ENCODE results near the gene NKIRAS2.

Gene NKIRAS2

DNA sequence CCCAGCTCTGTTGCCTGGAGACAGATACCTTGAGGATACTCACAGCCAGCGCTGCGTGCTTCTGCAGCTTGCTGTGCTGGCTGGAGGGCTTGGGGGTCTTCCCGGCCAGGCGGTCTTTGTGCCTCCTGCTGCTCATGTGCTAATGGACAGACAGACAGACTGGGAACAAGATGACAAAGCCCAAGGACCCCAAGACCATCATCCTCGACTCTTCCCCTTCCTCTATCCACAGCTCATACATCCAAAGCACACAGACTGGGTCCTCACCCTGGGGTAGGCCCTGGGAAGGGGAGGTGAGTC is 7.7 kb downstream of the NKIRAS2 start:
- DNase-seq (ENCODE audit: low read depth), result no peak

DNA sequence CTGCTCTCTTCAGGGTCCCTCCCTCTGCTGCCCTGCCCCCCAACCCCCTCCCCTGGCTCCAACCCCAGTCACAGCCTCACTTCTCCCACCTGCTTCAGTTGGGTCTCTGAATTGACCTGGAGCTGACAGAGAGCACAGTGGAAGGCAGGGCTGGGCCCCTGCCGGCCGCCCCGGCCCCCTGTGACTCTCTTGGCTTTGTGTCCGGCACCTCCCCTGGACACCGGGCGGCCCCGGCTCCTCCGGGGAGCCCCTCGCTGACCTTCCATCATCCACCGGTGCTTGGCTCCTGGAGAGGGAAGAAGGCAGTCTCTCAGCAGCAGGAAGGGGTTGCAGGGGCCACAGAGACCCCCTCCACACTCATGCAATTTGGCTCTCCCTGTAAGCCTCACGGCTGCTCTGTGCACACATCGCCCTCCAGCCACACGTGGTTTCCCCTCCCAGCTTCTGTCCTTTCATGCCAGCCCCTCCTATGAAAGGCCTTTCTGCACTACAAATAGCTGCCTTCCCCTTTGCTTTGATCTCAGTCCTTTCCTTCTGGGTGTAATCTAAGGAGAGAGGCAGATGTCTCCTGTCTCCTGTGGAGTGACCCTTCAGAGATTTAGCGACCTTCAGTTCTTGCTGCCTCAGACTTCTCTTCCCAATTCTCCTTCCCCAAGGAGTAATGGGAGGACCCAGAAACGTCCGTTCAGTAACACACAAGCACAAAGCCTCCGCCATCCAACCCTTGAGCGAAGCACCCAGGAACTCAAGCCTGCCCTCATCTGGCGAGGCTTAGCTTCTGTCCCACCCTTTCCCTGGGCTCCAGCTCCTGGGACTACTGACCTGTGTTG is 8.3 kb downstream of the NKIRAS2 start:
- no peak for DNase-seq (ENCODE audit: low read depth)

DNA sequence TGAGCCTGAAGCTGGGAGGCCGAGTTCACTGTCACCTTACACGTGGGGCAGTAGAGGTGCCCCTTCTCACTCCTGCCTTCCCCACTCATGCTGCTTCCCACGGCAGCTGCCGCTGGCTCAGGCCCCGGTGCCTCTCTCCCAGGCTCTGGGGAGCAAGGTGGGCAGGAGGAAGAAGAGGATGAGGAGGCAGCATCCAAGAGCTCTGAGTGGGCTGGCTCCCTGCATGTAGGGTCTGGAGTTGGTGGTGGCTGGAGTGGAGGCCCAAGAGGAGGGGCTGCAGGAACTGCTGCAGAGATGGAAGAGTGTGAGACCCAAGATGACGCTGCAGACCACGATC is 8.9 kb downstream of the NKIRAS2 start:
- no peak for DNase-seq (ENCODE audit: low read depth)

DNA sequence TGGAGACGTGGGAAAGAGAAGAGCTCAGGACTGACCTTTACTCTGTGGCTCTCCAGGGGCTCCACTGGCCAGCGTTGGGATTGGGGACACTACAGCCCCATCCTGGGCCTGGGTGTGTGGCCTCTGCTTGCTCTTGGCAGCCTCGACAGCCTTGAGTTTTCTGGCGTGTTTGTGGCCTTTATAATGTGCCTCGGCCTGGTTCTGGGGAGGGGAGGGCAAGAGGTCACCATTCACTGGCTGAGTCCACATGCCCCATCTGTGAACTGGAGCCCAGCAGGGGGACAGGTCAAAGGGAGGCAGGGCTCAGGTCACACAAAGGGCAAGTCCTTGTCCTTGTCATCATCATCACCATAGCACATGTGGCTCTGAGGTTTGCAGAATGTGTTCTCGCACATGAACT is 11.7 kb downstream of the NKIRAS2 start:
- DNase-seq (ENCODE audit: low read depth), result no peak

DNA sequence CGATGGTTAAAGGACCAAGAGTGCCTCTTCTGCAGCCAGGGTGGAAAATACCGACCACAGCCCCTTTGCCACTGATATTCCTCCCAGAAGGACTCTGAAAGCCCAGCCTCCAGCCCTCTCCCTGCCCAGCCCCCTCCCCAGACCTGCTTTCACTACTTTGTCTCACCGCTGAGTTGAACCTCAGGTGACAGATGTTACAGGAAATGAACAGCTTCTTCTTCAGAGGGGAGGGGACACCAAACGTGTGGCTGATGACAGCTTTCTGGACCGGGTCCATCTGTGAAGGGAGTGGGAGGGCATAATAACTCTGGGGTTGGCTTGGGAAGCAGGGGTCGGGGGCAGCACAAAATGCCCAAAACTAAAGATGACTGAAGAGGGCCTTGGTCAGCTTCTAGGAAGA is 14.2 kb downstream of the NKIRAS2 start:
- no peak for DNase-seq (ENCODE audit: low read depth)

DNA sequence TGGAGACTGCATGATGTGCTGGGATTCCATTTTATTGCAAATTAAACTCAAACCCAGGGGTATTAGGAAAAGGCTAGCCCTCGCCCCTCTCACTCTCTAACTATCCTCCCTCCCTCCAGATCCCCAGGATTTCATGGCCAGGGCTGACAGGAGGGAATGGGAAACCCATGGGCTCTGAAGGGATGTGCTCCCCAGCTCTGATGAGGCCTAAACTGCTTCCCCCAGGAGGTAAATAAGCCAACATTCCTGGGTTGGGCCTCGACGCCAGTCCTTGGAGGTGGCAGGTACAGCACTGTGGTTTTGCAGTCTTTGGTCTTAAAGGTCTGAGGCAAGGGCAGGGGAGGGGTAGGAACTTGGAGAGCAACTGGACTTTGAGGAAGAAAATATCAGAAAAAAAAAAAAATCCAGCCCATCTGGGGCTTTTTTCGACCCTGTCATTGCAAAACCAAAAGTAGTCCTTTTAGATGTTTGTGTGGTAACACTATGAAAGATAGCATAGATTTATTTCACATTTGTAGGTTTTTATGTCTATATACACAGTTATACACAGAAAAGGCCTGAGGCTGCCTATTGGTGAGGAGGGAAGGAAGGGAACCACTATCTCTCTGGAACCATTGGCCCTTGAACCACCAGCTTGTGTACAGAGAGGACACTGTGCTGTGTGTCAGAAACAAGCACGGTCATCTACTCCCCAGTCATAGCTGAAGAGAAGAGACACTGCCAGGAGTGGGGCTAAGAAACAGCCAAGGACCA is 18.5 kb downstream of the NKIRAS2 start:
- DNase-seq (ENCODE audit: low read depth), result no peak

DNA sequence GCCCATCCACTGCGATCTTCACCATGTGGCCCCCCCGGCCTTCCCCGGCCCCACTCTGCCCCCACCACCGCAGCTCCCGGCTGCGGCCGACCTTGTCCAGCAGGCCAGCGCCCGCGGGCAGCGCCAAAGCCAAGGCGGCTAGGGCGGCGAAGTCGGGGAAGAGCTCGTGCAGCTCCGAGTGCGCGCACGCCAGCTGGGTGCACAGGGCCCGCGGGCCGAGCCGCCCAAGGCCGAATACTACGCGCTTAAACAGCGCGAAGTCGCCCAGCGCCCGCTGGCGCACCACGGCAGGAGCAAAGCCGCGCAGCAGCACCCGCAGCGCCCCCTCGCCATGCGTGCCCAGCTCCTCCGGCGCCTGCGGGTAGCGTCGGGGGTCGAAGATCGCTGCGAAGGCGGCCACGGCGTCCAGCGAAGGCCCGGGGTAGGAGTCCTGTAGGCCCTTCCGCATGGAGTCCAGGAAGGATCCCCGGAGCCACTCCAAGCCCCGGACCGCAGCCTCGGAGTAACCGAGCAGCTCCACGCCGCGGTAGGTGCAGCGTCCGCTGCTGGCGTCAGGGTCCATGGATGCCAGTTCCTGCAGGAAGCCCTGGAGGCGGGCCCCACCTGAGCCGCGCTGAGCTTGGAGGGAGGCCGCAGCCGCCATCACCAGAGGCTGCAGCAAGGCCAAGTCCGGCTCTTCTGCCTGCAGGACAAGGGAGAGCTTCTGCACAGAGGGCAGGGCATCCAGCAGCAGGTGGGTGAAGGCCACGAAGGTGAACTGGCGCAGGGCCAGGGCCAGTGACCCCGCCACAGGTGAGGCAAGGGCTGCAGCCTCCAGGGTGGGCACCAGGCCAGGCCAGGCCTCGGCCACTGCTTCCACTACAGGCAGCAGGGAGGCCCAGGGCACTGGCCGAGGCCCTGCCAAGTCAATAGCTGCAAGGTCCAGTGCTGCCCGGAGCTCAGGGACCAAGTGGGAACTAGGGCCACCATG is 20.2 kb downstream of the NKIRAS2 start:
- no peak for DNase-seq (ENCODE audit: low read depth)

DNA sequence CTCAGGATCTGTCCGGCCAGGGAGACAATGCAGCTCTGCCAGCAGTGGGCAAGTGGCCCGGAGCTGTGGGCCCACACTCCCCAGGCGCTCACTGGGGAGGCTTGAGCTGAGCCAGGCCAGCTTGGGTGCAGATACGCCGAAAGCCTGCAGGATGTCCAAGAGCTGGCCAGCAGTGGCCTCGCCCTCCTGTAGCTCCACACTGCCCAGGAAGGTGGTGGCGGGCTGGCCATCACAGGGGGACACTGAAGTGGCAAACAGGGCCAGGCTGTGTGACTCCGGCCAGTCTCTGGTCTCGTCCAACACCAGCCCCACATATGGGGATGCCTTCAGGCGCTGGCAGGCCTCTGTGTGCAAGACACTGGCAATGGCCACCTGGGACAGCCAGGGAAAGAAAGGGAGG is 20.9 kb downstream of the NKIRAS2 start:
- no peak for DNase-seq (ENCODE audit: low read depth)

DNA sequence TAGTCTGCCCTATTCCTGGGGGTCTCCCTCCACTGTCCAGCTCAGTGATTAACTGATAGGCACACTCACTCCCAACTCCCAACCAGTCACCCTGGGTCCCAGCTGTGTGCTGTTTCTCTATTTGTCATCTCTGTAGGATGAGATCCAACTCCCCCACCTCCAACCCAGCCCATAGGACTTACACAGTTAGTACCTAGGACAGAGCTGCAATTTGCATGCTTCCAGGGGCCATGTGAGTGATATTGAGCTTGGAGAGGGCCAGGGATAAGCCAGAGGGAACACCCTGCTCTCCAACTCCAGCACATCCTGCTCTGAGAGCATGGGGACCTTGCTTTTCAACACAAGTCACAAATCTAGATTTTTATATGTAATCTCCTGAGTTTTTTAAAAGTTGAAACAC is 21.7 kb downstream of the NKIRAS2 start:
- no peak for DNase-seq (ENCODE audit: low read depth)

DNA sequence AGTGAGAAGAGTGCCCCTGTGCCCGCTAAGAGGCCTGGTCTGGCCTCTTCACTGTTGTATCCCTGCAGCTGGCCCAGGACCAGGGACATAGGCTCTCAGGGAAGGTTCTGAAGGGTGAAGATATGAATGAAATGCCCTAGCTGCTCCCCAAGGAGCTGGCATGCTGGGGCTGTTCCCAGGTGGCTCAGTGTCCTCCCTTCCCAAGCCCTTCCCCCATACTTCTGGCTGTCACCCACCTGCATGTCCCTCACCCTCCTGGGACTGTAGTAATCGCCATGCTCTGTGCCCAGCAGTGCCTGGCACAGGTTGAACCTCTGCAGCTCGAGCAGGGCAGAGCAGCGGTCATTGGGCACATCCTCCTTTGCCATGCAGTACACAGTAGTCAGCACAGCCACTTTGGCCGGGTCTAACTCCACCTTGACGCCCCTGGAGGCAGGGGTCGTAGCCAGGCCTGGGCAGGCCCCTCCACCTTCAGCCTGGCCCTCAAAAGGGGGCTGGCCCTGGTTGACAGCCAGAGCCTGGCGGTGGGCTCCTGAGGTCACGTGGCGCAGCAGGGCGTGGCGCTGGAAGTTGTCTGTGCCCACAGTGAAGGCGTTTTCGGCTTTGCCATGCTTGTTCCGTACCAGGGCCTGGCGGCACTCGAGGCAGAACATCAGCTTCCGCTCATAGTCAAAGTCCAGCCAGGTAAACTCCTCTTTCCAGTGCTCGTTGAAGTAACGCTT is 22.9 kb downstream of the NKIRAS2 start:
- no peak for DNase-seq (ENCODE audit: low read depth)

DNA sequence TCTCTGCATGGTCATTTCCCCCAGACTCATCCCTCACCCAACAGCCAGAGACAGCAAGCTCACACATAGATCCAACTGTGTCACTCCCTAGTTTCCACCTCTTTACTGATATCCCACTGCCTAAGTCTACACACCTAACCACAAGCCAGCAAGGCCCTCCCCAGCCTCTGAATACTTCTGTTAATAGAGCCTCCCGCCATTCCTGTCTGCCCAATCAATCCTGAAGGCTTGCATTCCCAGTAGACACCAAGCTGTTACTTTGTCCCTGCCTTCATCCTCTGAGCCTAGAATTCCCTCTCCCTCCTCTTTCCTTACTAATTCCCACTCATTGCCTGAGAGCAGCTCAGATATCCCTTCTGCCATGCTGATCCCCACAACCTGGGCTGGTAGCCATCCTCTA is 25.8 kb downstream of the NKIRAS2 start:
- no peak for DNase-seq (ENCODE audit: low read depth)

DNA sequence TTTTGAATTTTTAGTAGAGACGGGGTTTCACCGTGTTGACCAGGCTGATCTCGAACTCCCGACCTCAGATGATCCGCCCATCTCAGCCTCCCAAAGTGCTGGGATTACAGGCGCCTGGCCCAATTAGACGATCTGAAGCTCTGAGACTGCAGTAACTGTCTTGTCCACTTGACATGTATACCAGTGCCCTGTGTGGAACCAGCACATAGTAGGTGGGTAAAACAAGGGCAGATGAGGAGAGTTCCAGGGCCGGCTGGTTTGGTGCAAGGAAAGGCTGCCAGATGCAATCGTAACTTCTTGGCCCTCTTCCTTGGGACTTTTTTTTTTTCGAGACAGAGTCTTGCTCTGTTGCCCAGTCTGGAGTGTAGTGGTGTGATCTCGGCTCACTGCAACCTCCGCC is 27.5 kb downstream of the NKIRAS2 start:
- DNase-seq (ENCODE audit: low read depth), result no peak

DNA sequence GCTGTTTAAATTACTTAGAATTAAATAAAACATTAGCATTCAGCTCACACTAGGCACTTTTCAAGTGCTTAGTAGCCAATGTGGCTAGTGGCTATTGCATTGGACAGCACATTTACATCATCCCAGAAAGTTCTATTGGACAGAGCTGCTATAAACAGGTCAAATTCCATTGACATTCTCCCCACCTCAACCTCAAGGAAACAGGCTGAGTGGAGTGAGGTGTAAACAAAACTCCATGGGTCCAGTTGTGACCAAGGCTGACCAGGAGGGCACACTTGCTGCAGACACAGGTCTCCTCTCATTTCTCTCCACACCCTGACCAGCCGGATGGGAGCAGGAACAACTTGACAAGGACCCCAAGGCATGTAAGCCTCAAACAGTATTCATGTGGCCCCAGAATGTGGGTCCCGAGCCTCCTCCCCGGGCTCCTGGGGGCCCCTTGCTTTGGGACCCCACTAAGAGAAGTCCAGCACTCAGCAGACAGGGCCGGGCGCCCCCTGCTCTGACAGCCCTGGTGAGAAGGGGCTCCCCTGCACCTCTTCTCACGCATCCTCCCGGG is 30.0 kb downstream of the NKIRAS2 start:
- DNase-seq (ENCODE audit: low read depth), result no peak

DNA sequence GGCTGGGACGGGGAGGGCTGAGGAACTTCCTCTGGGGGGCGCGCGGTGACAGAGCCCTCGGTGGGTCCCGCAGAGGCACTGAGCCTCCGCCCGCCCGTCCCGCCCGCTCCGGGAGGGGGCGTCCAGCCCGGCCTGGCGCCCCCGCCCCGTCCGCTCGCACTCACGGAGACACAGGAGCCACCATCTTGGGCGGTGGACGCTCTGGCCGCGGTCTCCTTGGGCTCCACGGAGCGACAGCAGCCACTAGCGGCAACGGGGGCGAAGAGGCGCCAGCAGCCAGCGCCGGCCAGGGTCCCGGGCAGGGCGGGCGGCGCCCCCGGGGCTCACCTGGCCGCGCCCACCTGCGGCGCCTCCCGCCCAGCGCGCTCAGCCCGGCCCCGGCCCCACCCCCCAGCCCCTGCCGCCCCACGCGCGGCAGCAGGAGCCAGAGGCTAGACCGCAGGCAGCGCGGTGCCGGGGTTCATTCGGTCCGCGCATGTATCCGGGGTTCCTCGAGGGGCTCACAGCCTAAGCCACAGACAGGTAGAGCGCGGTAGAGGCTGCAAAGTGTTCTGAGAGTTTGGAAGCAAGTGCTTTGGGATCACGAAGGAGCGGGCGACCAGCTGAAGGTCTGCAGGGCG is 30.6 kb downstream of the NKIRAS2 start, which contains the start of gene C17orf113:
Gene C17orf113 (minus strand): TSS at position 209 of the 620 bp plus-strand sequence. CDS start 7,225 bp downstream, outside the sequence.
- DNase-seq (ENCODE audit: low read depth), result peak; percentile 22

DNA sequence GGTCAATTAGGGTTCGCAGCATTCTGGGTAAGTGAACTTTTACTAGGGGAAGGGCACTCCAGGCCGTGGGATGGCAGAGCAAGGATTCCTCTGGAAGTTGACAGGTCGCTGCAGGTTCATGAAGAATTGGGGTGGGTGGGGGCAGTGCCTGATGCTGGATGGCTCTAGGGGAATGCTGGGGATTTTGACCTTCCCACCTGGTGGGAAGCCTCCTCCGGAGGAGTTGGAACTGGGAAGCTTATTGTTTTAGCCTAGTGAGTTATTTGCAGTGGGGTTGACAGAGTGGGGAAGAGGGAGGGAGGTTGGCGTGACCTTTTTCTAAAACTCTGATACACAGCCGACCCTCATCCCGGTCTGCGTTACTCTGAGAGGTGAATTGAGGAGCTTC is 31.1 kb downstream of the NKIRAS2 start:
- no peak for DNase-seq (ENCODE audit: low read depth)

DNA sequence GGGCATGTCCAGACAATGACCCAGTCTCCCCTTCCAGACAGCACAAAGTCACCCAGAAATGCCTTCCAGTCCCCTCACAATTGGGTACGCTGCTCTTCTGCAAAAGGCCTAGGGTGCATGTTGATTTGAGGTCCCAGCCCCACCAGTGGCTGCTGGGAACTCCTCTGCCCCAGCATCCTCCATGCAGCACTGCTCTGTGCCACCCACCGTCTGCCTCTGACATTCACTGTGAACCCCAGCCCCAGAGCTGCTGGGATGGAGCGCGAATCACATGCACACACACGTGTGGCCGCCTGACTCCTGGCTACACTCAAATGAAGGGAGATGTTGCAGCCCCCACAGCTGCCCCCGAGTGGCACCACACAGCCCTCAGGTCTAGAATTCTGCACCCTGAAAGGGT is 31.8 kb downstream of the NKIRAS2 start:
- no peak for DNase-seq (ENCODE audit: low read depth)

DNA sequence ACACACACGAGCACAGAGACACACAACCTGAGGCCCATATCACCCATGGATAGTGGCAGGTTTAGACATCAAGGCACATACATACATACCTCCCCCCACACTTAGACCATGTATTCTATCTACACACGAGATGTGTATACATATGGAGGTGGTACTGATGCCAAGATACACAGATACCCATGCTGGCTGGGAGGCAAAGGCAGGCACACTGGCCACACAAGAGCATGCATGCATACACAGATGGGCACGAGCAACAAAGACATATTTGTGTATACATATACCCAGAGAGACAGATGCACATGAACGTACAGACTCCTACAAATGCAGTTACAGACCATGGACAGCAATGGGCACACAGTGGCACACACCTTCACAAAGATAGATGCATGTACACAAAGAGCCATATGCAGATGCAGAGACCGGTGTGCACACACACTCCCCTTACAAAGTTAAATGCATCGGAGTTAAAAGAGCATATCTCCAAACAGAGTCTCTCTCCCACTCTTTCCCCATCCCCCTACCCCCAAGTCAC is 32.5 kb downstream of the NKIRAS2 start:
- DNase-seq (ENCODE audit: low read depth), result no peak

DNA sequence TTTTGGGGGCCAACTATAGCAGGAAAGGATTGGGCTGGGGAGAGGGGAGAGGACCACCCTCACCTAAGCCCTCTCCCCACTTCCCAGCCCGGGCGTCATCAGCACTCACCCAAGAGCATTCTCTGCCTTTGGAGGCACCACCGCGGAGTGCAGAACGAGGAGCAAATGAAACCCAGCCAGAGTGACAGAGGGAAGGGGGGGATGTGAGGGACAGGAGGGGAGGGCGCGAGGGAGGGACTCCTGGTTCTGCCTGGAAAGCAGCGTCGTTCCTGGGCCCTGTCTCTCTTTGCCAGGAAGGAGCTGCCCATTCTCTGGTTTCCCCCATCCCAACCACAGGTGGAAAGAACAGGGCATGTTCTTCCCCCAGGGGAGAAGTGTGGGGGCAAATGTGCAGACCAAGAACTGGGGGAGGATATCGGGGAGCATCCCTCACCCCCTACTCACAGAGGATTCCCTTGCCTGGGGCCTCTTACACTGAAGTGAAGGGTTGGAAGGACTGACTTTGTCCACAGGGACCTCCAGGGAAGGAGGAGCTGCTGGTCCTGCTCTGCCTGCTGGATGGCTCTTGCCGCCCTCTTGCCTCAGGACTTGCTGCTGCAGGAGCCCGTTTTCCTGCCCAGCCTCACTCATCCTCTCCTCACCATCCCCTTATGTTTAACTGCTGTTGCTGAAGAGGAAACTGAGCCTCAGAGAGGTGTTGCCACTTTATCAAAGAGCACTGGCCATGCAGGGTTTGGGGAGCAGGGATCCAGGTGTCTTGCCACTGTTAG is 34.0 kb downstream of the NKIRAS2 start:
- DNase-seq (ENCODE audit: low read depth), result no peak

DNA sequence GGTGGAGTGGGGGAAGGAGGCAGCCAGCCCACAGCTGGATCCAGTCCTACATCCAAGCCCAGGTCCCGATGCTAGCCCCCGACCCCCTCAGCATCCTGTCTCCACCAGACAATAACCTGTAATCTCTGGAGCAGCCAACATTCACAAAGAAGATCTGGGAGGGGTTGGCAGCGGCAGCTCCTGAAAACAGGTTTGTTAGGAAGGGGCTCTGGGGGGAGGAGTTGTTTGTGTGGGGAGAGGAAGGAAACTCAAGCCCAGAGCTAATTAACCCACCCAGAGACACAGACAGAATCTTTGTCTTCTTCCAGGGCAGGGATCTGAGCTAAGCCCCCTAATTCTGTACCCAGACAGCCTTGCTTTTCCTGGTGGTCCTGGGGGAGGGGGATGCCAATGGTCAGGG is 35.1 kb downstream of the NKIRAS2 start:
- no peak for DNase-seq (ENCODE audit: low read depth)

DNA sequence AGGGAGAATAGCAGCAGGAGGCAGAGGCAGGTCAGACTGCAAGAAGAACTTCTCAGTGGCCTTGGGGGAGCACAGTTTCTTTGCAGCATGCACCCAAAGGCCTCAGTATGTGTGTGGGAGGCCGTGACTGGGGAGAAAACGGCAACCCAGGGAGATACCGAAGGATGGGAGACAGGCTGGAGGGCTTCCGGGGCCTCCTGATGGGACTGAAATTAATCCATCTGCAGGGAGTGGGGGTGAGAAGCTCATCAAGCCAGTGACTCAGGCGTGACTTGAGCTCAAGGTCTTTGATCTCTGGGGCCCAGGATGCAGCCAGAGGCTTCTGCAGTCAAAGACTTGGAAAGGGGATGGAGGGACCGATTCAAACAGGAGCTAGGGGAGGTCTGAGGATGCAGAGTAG is 35.6 kb downstream of the NKIRAS2 start:
- no peak for DNase-seq (ENCODE audit: low read depth)
